BLaER1 treated with 17β-estradiol and CSF1 and Interleukin-3, amounts not matched to agents 10 nM and 100 nM (cell line): ENCODE measurements around the gene KDM6A.
"Not testable (repeated sequence)": the region's sequence is repeated elsewhere in the genome, so short reads cannot be mapped to it uniquely, and the experiment has no call there.

Experiments
- H3K27ac ChIP-seq, 11 experiments: shearing (Covaris generic); formaldehyde crosslinking; 2 replicates each; pipeline ENCODE4 v1.8.1; 2022
- H3K27me3 ChIP-seq, 11 experiments: shearing (Covaris generic); formaldehyde crosslinking; 2 replicates each; pipeline ENCODE4 v1.8.1; 2022
- H3K36me3 ChIP-seq, 11 experiments: shearing (Covaris generic); formaldehyde crosslinking; 2 replicates each; pipeline ENCODE4 v1.8.1; 2022
- H3K4me1 ChIP-seq, 10 experiments: shearing (Covaris generic); formaldehyde crosslinking; 2 replicates each; pipeline ENCODE4 v1.8.1; 2022
- H3K4me2 ChIP-seq, 11 experiments: shearing (Covaris generic); formaldehyde crosslinking; 2 replicates each; pipeline ENCODE4 v1.8.1; 2022
- H3K4me3 ChIP-seq, 10 experiments: shearing (Covaris generic); formaldehyde crosslinking; 2 replicates each; pipeline ENCODE4 v1.8.1; 2022
- H3K9ac ChIP-seq, 11 experiments: shearing (Covaris generic); formaldehyde crosslinking; 2 replicates each; pipeline ENCODE4 v1.8.1; 2022
- H3K9me3 ChIP-seq, 11 experiments: shearing (Covaris generic); formaldehyde crosslinking; replicated peaks in 1 of 11; 2 replicates each; pipeline ENCODE4 v1.8.1; 2022
- H4K20me1 ChIP-seq, 11 experiments: shearing (Covaris generic); formaldehyde crosslinking; 2 replicates each; pipeline ENCODE4 v1.8.1; 2022
- Cebpa-rat ChIP-seq, 11 experiments: shearing (Covaris generic); IDR thresholded peaks; 2 replicates each; pipeline ENCODE4 v1.8.1; 2022

KDM6A gene

DNA sequence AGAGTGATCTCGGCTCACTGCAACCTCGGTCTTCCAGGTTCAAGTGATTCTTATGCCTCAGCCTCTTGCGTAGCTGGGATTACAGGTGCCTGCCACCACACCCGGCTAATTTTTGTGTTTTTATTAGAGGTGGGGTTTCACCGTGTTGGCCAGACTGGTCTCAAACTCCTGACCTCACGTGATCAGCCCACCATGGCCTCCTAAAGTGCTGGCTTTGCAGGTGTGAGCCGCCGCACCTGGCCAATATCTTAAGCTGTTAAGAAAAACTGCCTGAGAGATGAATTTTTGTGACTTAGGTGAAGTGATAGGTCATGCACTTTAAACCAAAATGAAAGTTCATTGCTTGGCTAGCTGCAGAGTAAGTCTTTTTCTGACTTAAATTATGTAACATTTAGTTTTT is 5.8 kb downstream of the KDM6A start:
- H4K20me1 ChIP-seq, result peaks cover 41 to 89% (median 74%) of the 10 kb centered on the region in 11 experiments; a peak in 21 of 22 replicates
- H3K27ac ChIP-seq, result no peak overlapping the region
- H3K4me3 ChIP-seq, result no peak overlapping the region
- H3K9me3 ChIP-seq, result peaks cover 0 to 50% (median 27%) of the 10 kb centered on the region in 11 experiments; a peak in 15 of 22 replicates
- H3K27me3 ChIP-seq, result no peaks in the 10 kb centered on the region
- H3K36me3 ChIP-seq, result peaks cover 0 to 70% (median 40%) of the 10 kb centered on the region in 11 experiments; a peak in 20 of 22 replicates
- no peak for TF ChIP-seq Cebpa-rat (IDR thresholded peaks at IDR 0.05)
- H3K9ac ChIP-seq, result no peak overlapping the region
- H3K4me2 ChIP-seq, result peak overlapping the region in 3 of 11 experiments; percentile 5 to 46 (median 17); a peak in 2 of 22 replicates
- H3K4me1 ChIP-seq, result peaks cover 7 to 38% (median 14%) of the 10 kb centered on the region in 10 experiments; a peak in 19 of 20 replicates

DNA sequence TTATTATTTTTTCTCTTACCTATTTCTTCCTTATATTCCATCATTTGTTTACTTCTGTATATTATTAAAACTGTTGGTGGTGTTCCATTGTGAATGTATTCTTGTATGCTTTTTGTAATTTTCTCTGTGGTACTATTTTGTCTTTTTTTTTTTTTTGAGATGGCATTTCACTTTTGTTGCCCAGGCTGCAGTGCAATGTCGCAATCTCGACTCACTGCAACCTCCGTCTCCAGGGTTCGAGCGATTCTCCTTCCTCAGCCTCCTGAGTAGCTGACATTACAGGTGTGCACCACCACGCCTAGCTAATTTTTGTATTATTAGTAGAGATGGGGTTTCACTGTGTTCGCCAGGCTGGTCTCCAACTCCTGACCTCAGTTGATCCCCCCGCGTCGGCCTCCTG is 8.6 kb downstream of the KDM6A start:
- H3K27me3 ChIP-seq, result no peaks in the 10 kb centered on the region
- H3K9me3 ChIP-seq, result peaks cover 0 to 66% (median 44%) of the 10 kb centered on the region in 11 experiments; a peak in 17 of 22 replicates
- peak in 3 of 11 experiments; percentile 40 to 78 (median 65); a peak in 5 of 22 replicates for TF ChIP-seq Cebpa-rat (IDR thresholded peaks at IDR 0.05)
- H4K20me1 ChIP-seq, result peaks cover 56 to 100% (median 84%) of the 10 kb centered on the region in 11 experiments
- H3K36me3 ChIP-seq, result peaks cover 0 to 95% (median 61%) of the 10 kb centered on the region in 11 experiments; a peak in 20 of 22 replicates
- peaks cover 0 to 38% (median 4%) of the 10 kb centered on the region in 10 experiments; a peak in 10 of 20 replicates for H3K4me1 ChIP-seq
- no peak overlapping the region for H3K9ac ChIP-seq
- H3K4me3 ChIP-seq, result no peak overlapping the region
- no peak overlapping the region; a peak in 1 of 22 replicates for H3K4me2 ChIP-seq
- H3K27ac ChIP-seq, result no peak overlapping the region

DNA sequence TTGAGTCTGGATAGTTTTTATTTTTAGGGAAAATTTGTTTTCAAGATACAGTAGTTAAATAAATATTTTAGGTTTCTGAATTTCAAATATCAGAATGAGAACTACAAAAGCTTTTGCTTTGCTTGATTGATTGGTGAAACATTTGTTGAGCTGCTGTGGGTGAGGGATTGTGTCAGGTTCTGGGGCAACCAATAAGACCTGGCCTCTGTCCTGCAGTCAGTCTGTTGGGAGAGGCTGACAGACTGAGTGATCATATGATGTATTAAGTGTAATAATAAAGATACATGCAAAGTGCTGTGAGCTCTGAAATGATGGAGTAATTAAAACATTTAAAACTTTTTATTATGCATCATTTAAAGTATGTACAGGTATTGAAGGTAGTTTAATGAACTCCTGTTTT is 9.6 kb downstream of the KDM6A start:
- Histone ChIP-seq H3K36me3 (peaks cover 0 to 97% (median 69%) of the 10 kb centered on the region in 11 experiments; a peak in 20 of 22 replicates), H3K4me2 (no peak overlapping the region), H3K27ac (no peak overlapping the region), H3K9ac (no peak overlapping the region), H3K9me3 (peaks cover 0 to 76% (median 54%) of the 10 kb centered on the region in 11 experiments; a peak in 18 of 22 replicates), H4K20me1 (peaks cover 59 to 100% (median 90%) of the 10 kb centered on the region in 11 experiments), H3K4me1 (peaks cover 0 to 48% (median 5%) of the 10 kb centered on the region in 10 experiments; a peak in 10 of 20 replicates), H3K27me3 (no peaks in the 10 kb centered on the region), H3K4me3 (no peak overlapping the region)
- no peak for TF ChIP-seq Cebpa-rat (IDR thresholded peaks at IDR 0.05)

DNA sequence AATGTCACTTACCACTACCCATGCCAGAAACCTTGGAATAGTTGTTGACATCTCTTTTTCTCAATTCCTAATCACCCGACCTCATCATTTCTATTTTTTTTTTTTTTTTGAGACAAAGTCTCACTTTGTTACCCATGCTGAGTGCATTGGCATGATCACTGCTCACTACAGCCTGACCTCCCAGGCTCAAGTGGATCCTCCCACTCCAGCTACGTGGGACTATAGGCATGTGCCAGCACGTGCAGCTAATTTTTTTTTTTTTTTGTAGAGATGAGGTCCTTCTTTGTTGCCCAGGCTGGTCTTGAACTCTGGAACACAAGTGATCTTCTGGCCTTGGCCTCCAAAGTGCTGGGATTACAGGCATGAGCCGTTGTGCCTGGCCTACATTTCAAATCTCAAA is 12.0 kb downstream of the KDM6A start:
- Histone ChIP-seq H3K27ac (no peak overlapping the region), H3K4me2 (no peak overlapping the region), H3K4me1 (peaks cover 6 to 59% (median 24%) of the 10 kb centered on the region in 10 experiments; a peak in 19 of 20 replicates), H4K20me1 (peaks cover 57 to 100% (median 91%) of the 10 kb centered on the region in 11 experiments), H3K9ac (no peak overlapping the region), H3K9me3 (peaks cover 0 to 81% (median 54%) of the 10 kb centered on the region in 11 experiments; a peak in 18 of 22 replicates), H3K27me3 (no peaks in the 10 kb centered on the region), H3K36me3 (peaks cover 0 to 79% (median 60%) of the 10 kb centered on the region in 11 experiments; a peak in 20 of 22 replicates), H3K4me3 (no peak overlapping the region)
- TF ChIP-seq Cebpa-rat (IDR thresholded peaks at IDR 0.05), result no peak

DNA sequence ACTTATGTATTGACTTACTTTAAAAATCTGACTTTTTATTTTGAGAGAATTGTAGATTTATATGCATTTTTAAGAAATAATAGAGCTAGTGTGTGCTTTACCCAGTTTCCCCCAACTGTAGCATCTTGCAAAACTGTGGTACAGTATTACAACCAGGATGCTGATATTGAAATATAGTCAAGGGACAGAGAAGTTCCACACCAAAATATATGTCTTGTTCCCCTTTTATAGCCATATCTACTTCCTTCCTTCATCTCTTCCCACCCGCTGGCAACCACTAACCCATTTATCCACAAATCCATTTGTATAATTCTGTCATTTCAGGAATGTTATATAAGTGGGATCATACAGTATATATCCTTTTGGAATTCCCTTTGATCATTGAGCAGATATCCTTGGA is 16.8 kb downstream of the KDM6A start:
- peak in 1 of 11 experiments; percentile 18; a peak in 1 of 22 replicates for TF ChIP-seq Cebpa-rat (IDR thresholded peaks at IDR 0.05)
- Histone ChIP-seq H3K9ac (peak overlapping the region in 3 of 11 experiments; percentile 11 to 36 (median 19); a peak in 4 of 22 replicates), H3K27ac (peak overlapping the region in 7 of 11 experiments; percentile 28 to 75 (median 64); a peak in 14 of 22 replicates), H3K27me3 (no peaks in the 10 kb centered on the region), H3K4me3 (peak overlapping the region in 2 of 10 experiments; percentile 2 to 20; a peak in 2 of 20 replicates), H3K9me3 (peaks cover 0 to 97% (median 80%) of the 10 kb centered on the region in 11 experiments; a peak in 20 of 22 replicates), H3K4me2 (peak overlapping the region in 9 of 11 experiments; percentile 2 to 81 (median 68); a peak in 15 of 22 replicates), H3K36me3 (peaks cover 0 to 71% (median 51%) of the 10 kb centered on the region in 11 experiments; a peak in 17 of 22 replicates), H4K20me1 (peaks cover 22 to 100% (median 80%) of the 10 kb centered on the region in 11 experiments; a peak in 21 of 22 replicates), H3K4me1 (peaks cover 13 to 75% (median 36%) of the 10 kb centered on the region in 10 experiments)

DNA sequence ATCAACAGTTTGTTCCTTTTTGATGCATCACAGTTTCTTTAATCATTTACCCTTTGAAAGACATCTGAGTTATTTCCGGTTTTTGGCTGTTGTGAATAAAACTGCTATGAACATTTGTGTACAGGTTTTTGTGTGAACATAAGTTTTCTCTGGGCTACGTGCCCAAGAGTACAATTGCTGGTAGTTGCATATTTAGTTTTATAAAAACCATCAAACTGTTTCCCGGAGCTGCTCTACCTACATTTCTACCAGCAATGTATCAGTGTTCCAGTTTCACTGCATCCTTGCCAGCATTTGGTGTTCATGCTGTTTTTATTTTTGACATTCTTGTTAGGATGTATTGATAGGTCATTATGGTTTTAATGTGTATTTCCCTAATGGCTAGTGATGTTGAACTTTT is 17.3 kb downstream of the KDM6A start:
- H3K4me3 ChIP-seq, result peak overlapping the region in 3 of 10 experiments; percentile 2 to 20 (median 18); a peak in 2 of 20 replicates
- H3K9me3 ChIP-seq, result peaks cover 4 to 99% (median 81%) of the 10 kb centered on the region in 11 experiments; a peak in 20 of 22 replicates
- H3K9ac ChIP-seq, result peak overlapping the region in 4 of 11 experiments; percentile 2 to 36 (median 8); a peak in 5 of 22 replicates
- no peak for TF ChIP-seq Cebpa-rat (IDR thresholded peaks at IDR 0.05)
- H4K20me1 ChIP-seq, result peaks cover 18 to 100% (median 76%) of the 10 kb centered on the region in 11 experiments; a peak in 21 of 22 replicates
- H3K27me3 ChIP-seq, result no peaks in the 10 kb centered on the region
- peaks cover 0 to 71% (median 50%) of the 10 kb centered on the region in 11 experiments; a peak in 17 of 22 replicates for H3K36me3 ChIP-seq
- H3K4me2 ChIP-seq, result peak overlapping the region in 8 of 11 experiments; percentile 5 to 81 (median 68); a peak in 15 of 22 replicates
- peak overlapping the region in 7 of 11 experiments; percentile 28 to 75 (median 55); a peak in 12 of 22 replicates for H3K27ac ChIP-seq
- H3K4me1 ChIP-seq, result peaks cover 13 to 75% (median 36%) of the 10 kb centered on the region in 10 experiments

DNA sequence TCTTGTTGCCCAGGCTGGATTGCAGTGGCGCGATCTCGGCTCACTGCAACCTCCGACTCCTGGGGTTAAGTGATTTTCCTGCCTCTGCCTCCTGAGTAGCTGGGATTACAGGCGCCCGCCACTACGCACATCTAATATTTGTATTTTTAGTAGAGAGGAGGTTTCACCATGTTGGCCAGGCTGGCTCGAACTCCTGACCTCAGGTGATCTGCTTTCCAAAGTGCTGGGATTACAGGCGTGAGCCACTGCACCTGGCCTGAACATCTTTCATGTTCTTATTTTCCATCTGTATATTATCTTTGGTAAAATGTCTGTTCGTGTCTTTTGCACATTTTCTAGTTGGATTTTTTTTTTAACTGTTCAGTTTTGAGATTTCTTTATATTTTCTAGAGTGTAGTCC is 17.7 kb downstream of the KDM6A start:
- Histone ChIP-seq H3K9me3 (peaks cover 8 to 99% (median 81%) of the 10 kb centered on the region in 11 experiments; a peak in 20 of 22 replicates), H3K9ac (peak overlapping the region in 3 of 11 experiments; percentile 2 to 13 (median 4); a peak in 4 of 22 replicates), H3K27ac (peak overlapping the region in 6 of 11 experiments; percentile 28 to 75 (median 60); a peak in 9 of 22 replicates), H3K36me3 (peaks cover 0 to 70% (median 47%) of the 10 kb centered on the region in 11 experiments; a peak in 17 of 22 replicates), H3K4me1 (peaks cover 13 to 75% (median 36%) of the 10 kb centered on the region in 10 experiments), H3K4me3 (peak overlapping the region in 3 of 10 experiments; percentile 2 to 20 (median 18); a peak in 2 of 20 replicates), H4K20me1 (peaks cover 13 to 100% (median 72%) of the 10 kb centered on the region in 11 experiments; a peak in 21 of 22 replicates), H3K4me2 (peak overlapping the region in 8 of 11 experiments; percentile 5 to 81 (median 68); a peak in 14 of 22 replicates)
- not testable (repeated sequence) for H3K27me3 ChIP-seq

- Histone ChIP-seq H3K27ac (no peak overlapping the region; a peak in 1 of 22 replicates), H4K20me1 (peaks cover 7 to 96% (median 63%) of the 10 kb centered on the region in 11 experiments; a peak in 20 of 22 replicates), H3K4me1 (peaks cover 13 to 78% (median 36%) of the 10 kb centered on the region in 10 experiments)
Measured at GRCh38 chrX:44891642-44892041, 18.7 kb downstream of the KDM6A start.

More at GRCh38 chrX:44891642-44892041, 18.7 kb downstream of the KDM6A start:
- peaks cover 0 to 73% (median 43%) of the 10 kb centered on the region in 11 experiments; a peak in 18 of 22 replicates for H3K36me3 ChIP-seq
- peaks cover 18 to 99% (median 81%) of the 10 kb centered on the region in 11 experiments; a peak in 21 of 22 replicates for H3K9me3 ChIP-seq
- H3K9ac ChIP-seq, result no peak overlapping the region
- H3K27me3 ChIP-seq, result no peaks in the 10 kb centered on the region
- 0 out of 22 replicates have a peak overlapping the region, but pooled peaks of 1 of the 11 experiments have one; percentile 81 for H3K4me2 ChIP-seq
- H3K4me3 ChIP-seq, result no peak overlapping the region; a peak in 1 of 20 replicates
- TF ChIP-seq Cebpa-rat (IDR thresholded peaks at IDR 0.05), result no peak
